K562 (cell line): ENCODE data around the gene KRT36. TPM values are rescaled to one million over a fixed set of nuclear protein-coding genes. Genes with fewer than 3 reads are reported as not detected.

Source experiments
- CREB3L1 ChIP-seq: fragments of 450-650 bp; IDR thresholded peaks from 2 replicates; pipeline ENCODE4 v1.6.1; 2014; ENCODE audit warnings: low read depth, mild to moderate bottlenecking, moderate library complexity, borderline replicate concordance
- ELF2 ChIP-seq: fragments of 250-450 bp; sonication (Bioruptor Pico); IDR thresholded peaks from 2 replicates; pipeline ENCODE4 v1.5.0; 2021; ENCODE audit warnings: mild to moderate bottlenecking
- HSF4 ChIP-seq: fragments of 250-450 bp; sonication (Bioruptor Pico); IDR thresholded peaks from 2 replicates; pipeline ENCODE4 v2.1.2; 2022; ENCODE audit warnings: mild to moderate bottlenecking, moderate library complexity, borderline replicate concordance
- NR2F6 ChIP-seq: fragments of 450-650 bp; formaldehyde crosslinking; IDR thresholded peaks from 2 replicates; pipeline ENCODE4 v1.4.0; 2020; ENCODE audit warnings: mild to moderate bottlenecking
- PATZ1 ChIP-seq: fragments of 250-450 bp; sonication (Bioruptor Pico); IDR thresholded peaks from 2 replicates; pipeline ENCODE4 v1.5.0; 2020; ENCODE audit warnings: mild to moderate bottlenecking, borderline replicate concordance
- PBX2 ChIP-seq, 2 experiments: IDR thresholded peaks in 1 of 2; conservative IDR thresholded peaks in 1 of 2; 2 replicates each; pipeline ENCODE4 v1.6.1; 2016; ENCODE audit warnings: low read depth in 2 of 2, mild to moderate bottlenecking in 1 of 2, missing compliant biosample characterization in 1 of 2, missing genetic modification characterization in 1 of 2, moderate library complexity in 1 of 2
- PPARD ChIP-seq: fragments of 250-450 bp; sonication (Bioruptor Pico); IDR thresholded peaks from 2 replicates; pipeline ENCODE4 v1.8.0; 2022; ENCODE audit warnings: inconsistent platforms, mild to moderate bottlenecking, moderate library complexity
- RCOR1 ChIP-seq, 2 experiments: IDR thresholded peaks; 2 replicates each; pipeline ENCODE4 v1.6.1; 2012; ENCODE audit warnings: low read depth in 2 of 2, low read length in 2 of 2, borderline replicate concordance in 1 of 2, improper control_type of control experiment in 1 of 2
- SAP30 ChIP-seq: fragments of 200-600 bp; sonication (generic); IDR thresholded peaks from 2 replicates; pipeline ENCODE4 v1.6.1; 2012; ENCODE audit warnings: borderline replicate concordance, low read depth, mild to moderate bottlenecking, moderate library complexity, low read length, control low read depth, inconsistent platforms; ENCODE audit not compliant: insufficient read depth, poor library complexity, severe bottlenecking
- SMAD4 ChIP-seq: fragments of 250-450 bp; sonication (Bioruptor Pico); conservative IDR thresholded peaks from 2 replicates; pipeline ENCODE4 v1.8.0; 2021; ENCODE audit warnings: inconsistent platforms, mild to moderate bottlenecking, moderate library complexity
- SMARCB1 ChIP-seq: IDR thresholded peaks from 2 replicates; pipeline ENCODE4 v1.6.1; 2011; ENCODE audit warnings: improper control_type of control experiment, low read depth; ENCODE audit not compliant: insufficient read length
- SRSF7 ChIP-seq: fragments of 200-400 bp; formaldehyde crosslinking; optimal IDR thresholded peaks from 2 replicates; pipeline ENCODE3; 2017; ENCODE audit warnings: mild to moderate bottlenecking, low read depth, low read length
- TEAD2 ChIP-seq: fragments of 450-650 bp; IDR thresholded peaks from 2 replicates; pipeline ENCODE4 v1.6.1; 2016; ENCODE audit warnings: missing genetic modification characterization, control low read depth, missing compliant biosample characterization
- polyA plus RNA-seq, 8 experiments: library from polyadenylated mRNA; depleted of rRNA in 4 of 8; stranded (reverse) in 5 of 8; unstranded in 3 of 8; fragments of >200 nt; fragmentation: Nextera tagmentation in 2 of 8; fragmentation: Illumina TruSeq in 1 of 8; extraction: Ambion mirVana in 2 of 8; extraction: Trizol in 1 of 8; gene quantifications; 2 replicates each; pipeline versions ENCODE4 v1.2.1 to v1.2.3, GENCODE V29; 2011 to 2014; ENCODE audit warnings: inconsistent platforms in 1 of 8, missing spikeins in 1 of 8
- total RNA-seq, 7 experiments: library from RNA; depleted of rRNA in 6 of 7; stranded (reverse); fragments of >200 nt in 6 of 7; fragmentation: Illumina TruSeq in 2 of 7; extraction: Trizol in 2 of 7; gene quantifications; 2 replicates each; pipeline versions ENCODE4 v1.2.1 to v1.2.3, GENCODE V29; 2011 to 2021; ENCODE audit warnings: low replicate concordance in 1 of 7
- TF ChIP-seq, protein P1 (sequence below), 2 experiments: fragments of 450-650 bp in 1 of 2; sonication (generic) in 1 of 2; formaldehyde crosslinking in 1 of 2; IDR thresholded peaks in 1 of 2; conservative IDR thresholded peaks in 1 of 2; 2 replicates each; pipeline versions ENCODE4 v1.6.1 to v1.8.1; 2016 to 2023; ENCODE audit warnings: mild to moderate bottlenecking in 2 of 2, moderate library complexity in 2 of 2, inconsistent platforms in 1 of 2, missing genetic modification reagents in 1 of 2
- TF ChIP-seq, protein P2 (sequence below): sonication (generic); formaldehyde crosslinking; IDR thresholded peaks from 2 replicates; pipeline ENCODE4 v1.8.0; 2022; ENCODE audit warnings: missing genetic modification reagents, mild to moderate bottlenecking, moderate library complexity, borderline replicate concordance

KRT36 gene
- total and polyA plus RNA-seq, 9 of the 15 experiments (the other 6 are each of a cell fraction or from before 2014, with no cell fraction given), result 0.04 TPM; not detected in 8

DNA sequence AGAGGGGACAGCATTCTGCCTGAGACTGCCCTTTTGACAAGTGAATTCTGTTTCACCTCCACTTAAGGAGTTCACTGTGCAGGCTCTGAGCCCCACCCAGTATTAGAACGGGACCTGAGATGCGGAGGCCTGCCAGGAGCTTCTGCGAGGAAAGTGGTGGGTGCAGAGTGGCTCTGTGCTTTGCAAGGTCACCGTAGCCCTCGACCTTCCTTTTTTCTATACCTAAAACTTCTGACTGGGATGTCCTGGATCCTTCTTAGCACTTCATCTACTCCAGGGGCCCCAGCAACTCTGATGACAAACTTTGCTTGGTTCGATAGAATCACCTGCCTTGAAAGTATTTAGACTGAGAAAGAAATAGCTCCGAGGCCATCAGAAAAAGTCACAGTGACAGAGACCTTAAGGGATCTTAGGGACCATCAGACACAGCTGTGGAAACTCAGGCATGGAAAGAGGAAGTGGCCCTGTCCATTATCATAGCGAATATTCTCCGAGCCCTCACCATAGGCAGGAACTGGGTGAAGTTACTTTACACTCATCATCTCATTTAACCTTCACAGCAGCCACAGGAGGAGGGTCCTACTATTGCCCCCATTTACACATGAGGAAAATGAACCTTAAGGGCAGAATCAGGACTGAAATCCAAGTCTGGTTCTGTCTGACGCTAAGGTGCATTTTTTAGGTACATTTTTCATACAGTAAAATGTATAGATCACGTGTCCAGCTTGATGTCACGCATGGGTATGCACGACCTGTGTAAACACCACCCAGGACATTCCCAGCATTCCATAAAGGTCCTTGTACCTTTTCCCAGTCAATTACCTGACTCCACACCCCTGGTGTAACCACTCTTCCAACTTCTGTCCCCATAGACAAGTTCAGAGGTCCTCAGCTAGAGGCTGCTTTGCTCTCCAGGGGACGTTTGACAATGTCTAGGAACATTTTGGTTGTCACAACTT, 16.4 kb upstream of the KRT36 start (continued):
- TF ChIP-seq, protein P1, sequence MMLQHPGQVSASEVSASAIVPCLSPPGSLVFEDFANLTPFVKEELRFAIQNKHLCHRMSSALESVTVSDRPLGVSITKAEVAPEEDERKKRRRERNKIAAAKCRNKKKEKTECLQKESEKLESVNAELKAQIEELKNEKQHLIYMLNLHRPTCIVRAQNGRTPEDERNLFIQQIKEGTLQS (IDR thresholded peaks at IDR 0.05), result no peak
- TF ChIP-seq, protein P1 (CRISPR knock-in tag; conservative IDR thresholded peaks at IDR 0.05), result no peak
- TF ChIP-seq NR2F6, result no peak
- TF ChIP-seq SMARCB1, result no peak
- no peak for TF ChIP-seq TEAD2
- TF ChIP-seq CREB3L1, result no peak
- TF ChIP-seq SMAD4, result no peak
- no peak for TF ChIP-seq SAP30
- TF ChIP-seq HSF4 (CRISPR knock-in tag), result no peak
- no peak for TF ChIP-seq PPARD
- no peak for TF ChIP-seq SRSF7
- TF ChIP-seq ELF2 (CRISPR knock-in tag), result peak; percentile 54; the same call in 1 of the 2 replicates
- no peak for TF ChIP-seq RCOR1 (IDR thresholded peaks at IDR 0.05; ENCODE audit: borderline replicate concordance in 1 of 2, low read depth in 2 of 2, low read length in 2 of 2)
- TF ChIP-seq PATZ1 (CRISPR knock-in tag), result no peak
- no peak for TF ChIP-seq PBX2 (CRISPR knock-in tag; IDR thresholded peaks at IDR 0.05; ENCODE audit: low read depth)
- TF ChIP-seq PBX2 (tag; conservative IDR thresholded peaks at IDR 0.05; ENCODE audit: low read depth), result 0 out of 2 replicates have a peak, but pooled peaks have one; percentile 14
- TF ChIP-seq, protein P2, sequence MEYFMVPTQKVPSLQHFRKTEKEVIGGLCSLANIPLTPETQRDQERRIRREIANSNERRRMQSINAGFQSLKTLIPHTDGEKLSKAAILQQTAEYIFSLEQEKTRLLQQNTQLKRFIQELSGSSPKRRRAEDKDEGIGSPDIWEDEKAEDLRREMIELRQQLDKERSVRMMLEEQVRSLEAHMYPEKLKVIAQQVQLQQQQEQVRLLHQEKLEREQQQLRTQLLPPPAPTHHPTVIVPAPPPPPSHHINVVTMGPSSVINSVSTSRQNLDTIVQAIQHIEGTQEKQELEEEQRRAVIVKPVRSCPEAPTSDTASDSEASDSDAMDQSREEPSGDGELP (CRISPR knock-in tag), result peak; percentile 34; the same call in 1 of the 2 replicates
